Spleen (tissue), 11 donors: ENCODE results near the gene OBP2B. TPM values are rescaled to one million over a fixed set of nuclear protein-coding genes. Genes with fewer than 3 reads are reported as not detected.
A peak's percentile ranks its signal among the peaks of the same experiment; 100 is the strongest.
"Not testable (repeated sequence)": the region's sequence is repeated elsewhere in the genome, so short reads cannot be mapped to it uniquely, and the experiment has no call there.

ENCODE experiments used
- DNase-seq: peaks from one replicate; pipeline ENCODE4 v3.0.0-alpha.2; 2020
- H3K27ac ChIP-seq, 8 donors: fragments of 200-600 bp; sonication (generic) in 7 of 8; 1 replicate in 4 of 8; 2 replicates in 4 of 8; pipeline versions ENCODE4 v1.5.0 to v1.8.0; 2016 to 2021; ENCODE audit warnings: inconsistent platforms in 4 of 8, mild to moderate bottlenecking in 4 of 8, moderate library complexity in 1 of 8
- H3K27me3 ChIP-seq, 7 donors: fragments of 200-600 bp; sonication (generic) in 6 of 7; replicated peaks in 1 of 7; 1 replicate in 4 of 7; 2 replicates in 3 of 7; pipeline versions ENCODE4 v1.5.0 to v1.8.0; 2016 to 2021; ENCODE audit warnings: inconsistent platforms in 3 of 7, mild to moderate bottlenecking in 1 of 7
- H3K36me3 ChIP-seq, 6 donors: fragments of 200-600 bp; sonication (generic) in 5 of 6; 1 replicate in 4 of 6; 2 replicates in 2 of 6; pipeline versions ENCODE4 v1.5.0 to v1.8.0; 2016 to 2021; ENCODE audit warnings: inconsistent platforms in 2 of 6
- H3K4me1 ChIP-seq, 6 donors: fragments of 200-600 bp; sonication (generic) in 5 of 6; 1 replicate in 3 of 6; 2 replicates in 3 of 6; pipeline versions ENCODE4 v1.5.0 to v1.8.0; 2016 to 2021; ENCODE audit warnings: inconsistent platforms in 3 of 6
- H3K4me3 ChIP-seq, 8 donors: fragments of 200-600 bp; sonication (generic) in 7 of 8; 1 replicate in 4 of 8; 2 replicates in 4 of 8; pipeline versions ENCODE4 v1.5.0 to v1.8.0; 2016 to 2021; ENCODE audit warnings: inconsistent platforms in 4 of 8, mild to moderate bottlenecking in 4 of 8, moderate library complexity in 2 of 8
- H3K9me3 ChIP-seq, 8 donors: fragments of 200-600 bp; sonication (generic) in 7 of 8; 1 replicate in 4 of 8; 2 replicates in 4 of 8; pipeline versions ENCODE4 v1.5.0 to v1.8.0; 2016 to 2021; ENCODE audit warnings: inconsistent platforms in 4 of 8
- CTCF ChIP-seq, 11 experiments: fragments of 200-600 bp in 7 of 11; fragments of 450-650 bp in 4 of 11; sonication (generic) in 4 of 11; IDR thresholded peaks in 8 of 11; conservative IDR thresholded peaks in 3 of 11; 1 replicate in 7 of 11; 2 replicates in 4 of 11; pipeline versions ENCODE4 v1.4.0 to v1.8.0; 2016 to 2021; ENCODE audit warnings: antibody characterized with exemption in 11 of 11, inconsistent platforms in 4 of 11, mild to moderate bottlenecking in 1 of 11
- POLR2A ChIP-seq, 3 donors: fragments of 450-650 bp; IDR thresholded peaks; one replicate each; pipeline ENCODE4 v1.5.1; 2017; ENCODE audit warnings: antibody characterized with exemption in 3 of 3, mild to moderate bottlenecking in 1 of 3
- POLR2AphosphoS5 ChIP-seq, 3 donors: sonication (generic); formaldehyde crosslinking; IDR thresholded peaks; one replicate each; pipeline ENCODE4 v1.5.1; 2017; ENCODE audit warnings: antibody characterized with exemption in 3 of 3
- WGBS, 5 donors: extraction: QIAGEN DNeasy Blood & Tissue Kit in 3 of 5; methylation state at CpG; one replicate each; pipeline versions ENCODE4 v1.1.5 to v1.1.7; 2013 to 2018; 5-methylcytosine and 5-hydroxymethylcytosine counted together
- intact Hi-C: fragments of 100-400 bp; cut with DNase I; formaldehyde crosslinking; loops from one replicate; pipeline ENCODE4 v1.15.0; 2023; ENCODE audit warnings: low total_unique reads
- polyA plus RNA-seq, 3 donors: library from polyadenylated mRNA; stranded (reverse); fragments of 200-250 nt; gene quantifications; one replicate each; pipeline ENCODE4 v1.2.1, GENCODE V29; 2013
- total RNA-seq, 7 donors: library from RNA; depleted of rRNA in 3 of 7; stranded (reverse); fragments of >200 nt in 3 of 7; fragmentation: NEBNext Ultra II Directional in 4 of 7; extraction: Animal tissue kit (Norgen Biotek cat#: 25700) in 4 of 7; gene quantifications; one replicate each; pipeline versions ENCODE4 v1.1.0 to v1.2.1, GENCODE V29; 2016 to 2021
- donor health status: healthy with polysubstance abuse.
- donor health status: DM: no; HTN: no; CAD: no; lungs with moderate emphysema.
- donor health status: DM: no; HTN: no; CAD: no.
- donor health status: Bipolar disorder and iron deficiency.
- donor health status: healthy.
- donor health status: DM: no; HTN: no; CAD: no.
- donor health status: DM: yes; HTN: yes; CAD: no.

OBP2B gene
- total and polyA plus RNA-seq, 10 donors: 0.16 to 0.95 (median 0.38) TPM; not detected in 7

- H3K27me3 ChIP-seq: peaks cover 0 to 44% (median 0%) of the 10 kb centered on the region in 7 donors
- no peaks in the 10 kb centered on the region for H3K36me3 ChIP-seq
- H3K4me3 ChIP-seq: no peak overlapping the region
- no peaks in the 10 kb centered on the region for H3K9me3 ChIP-seq
- no peak for TF ChIP-seq POLR2A (IDR thresholded peaks at IDR 0.05)
- TF ChIP-seq CTCF (IDR thresholded peaks at IDR 0.05 in 8 of 11, conservative IDR thresholded peaks at IDR 0.05 in 3 of 11): no peak
- TF ChIP-seq POLR2AphosphoS5 (IDR thresholded peaks at IDR 0.05): no peak
- DNase-seq: peak; percentile 51
- intact Hi-C loops: no loop called here
- no peaks in the 10 kb centered on the region for H3K4me1 ChIP-seq
- H3K27ac ChIP-seq: no peak overlapping the region
- 56 to 69% (median 68%) methylated on average over 17 to 25 of the region's 25 CpGs for WGBS, 5 donors
Measured at GRCh38 chr9:133226219-133227171, 17.4 kb upstream of the OBP2B start.

- no peak for TF ChIP-seq POLR2AphosphoS5 (IDR thresholded peaks at IDR 0.05)
- no peak for TF ChIP-seq POLR2A (IDR thresholded peaks at IDR 0.05)
- TF ChIP-seq CTCF (IDR thresholded peaks at IDR 0.05 in 8 of 11, conservative IDR thresholded peaks at IDR 0.05 in 3 of 11): no peak
- peak; percentile 59 for DNase-seq
- Histone ChIP-seq H3K9me3 (no peaks in the 10 kb centered on the region), H3K4me1 (no peaks in the 10 kb centered on the region), H3K27ac (no peak overlapping the region), H3K4me3 (no peak overlapping the region), H3K36me3 (no peaks in the 10 kb centered on the region), H3K27me3 (peaks cover 0 to 44% (median 0%) of the 10 kb centered on the region in 7 donors)
- intact Hi-C loops: no loop called here
- 78 to 86% (median 82%) methylated on average over 25 to 38 of the region's 38 CpGs for WGBS, 5 donors
Measured at GRCh38 chr9:133225171-133226011, 16.3 kb upstream of the OBP2B start.

- no peak for DNase-seq
- WGBS, 5 donors: 84 to 90% (median 88%) methylated on average over 7 to 12 of the region's 12 CpGs
- Histone ChIP-seq H3K27ac (no peak overlapping the region), H3K36me3 (no peaks in the 10 kb centered on the region), H3K9me3 (no peaks in the 10 kb centered on the region), H3K4me3 (no peak overlapping the region), H3K27me3 (peaks cover 0 to 44% (median 0%) of the 10 kb centered on the region in 7 donors), H3K4me1 (no peaks in the 10 kb centered on the region)
- intact Hi-C loops: no loop called here
- TF ChIP-seq POLR2A (IDR thresholded peaks at IDR 0.05) (no peak), POLR2AphosphoS5 (IDR thresholded peaks at IDR 0.05) (no peak), CTCF (IDR thresholded peaks at IDR 0.05 in 8 of 11, conservative IDR thresholded peaks at IDR 0.05 in 3 of 11) (no peak)
Measured at GRCh38 chr9:133224762-133225161, 15.7 kb upstream of the OBP2B start.

- peaks cover 0 to 51% (median 0%) of the 10 kb centered on the region in 7 donors for H3K27me3 ChIP-seq
- H3K27ac ChIP-seq, intact Hi-C loops, H3K36me3 ChIP-seq, H3K4me1 ChIP-seq, H3K9me3 ChIP-seq, H3K4me3 ChIP-seq: not testable (repeated sequence)
- peak; percentile 41 for DNase-seq
- WGBS, 5 donors: 24 to 54% (median 35%) methylated on average over 12 to 13 of the region's 13 CpGs
Measured at GRCh38 chr9:133223159-133223756, 14.2 kb upstream of the OBP2B start.

DNA sequence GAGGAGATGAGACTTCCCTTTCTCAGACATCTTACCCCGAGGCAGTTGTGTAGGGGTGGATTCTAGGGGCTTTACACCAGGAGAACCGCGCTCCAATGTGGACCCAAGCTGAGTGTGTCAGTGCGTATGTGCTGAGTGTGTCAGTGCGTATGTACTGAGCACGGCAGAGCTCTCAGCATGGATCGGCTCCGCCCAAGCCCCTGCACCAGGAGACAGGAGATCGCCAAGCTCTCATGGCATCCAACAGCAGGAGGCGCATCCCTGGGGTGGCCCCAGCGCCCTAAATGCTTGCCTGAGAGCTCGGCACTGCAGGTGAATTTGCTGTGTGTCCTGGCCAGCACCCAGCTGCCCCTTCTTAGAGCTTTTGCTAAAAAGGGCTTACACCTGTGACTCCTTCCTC, 12.9 kb upstream of the OBP2B start:
- H3K27ac ChIP-seq, H3K9me3 ChIP-seq, intact Hi-C loops, H3K4me3 ChIP-seq, H3K36me3 ChIP-seq, DNase-seq, H3K4me1 ChIP-seq: not testable (repeated sequence)
- WGBS, 5 donors: 77 to 93% (median 89%) methylated on average over 5 to 12 of the region's 12 CpGs
- H3K27me3 ChIP-seq: peaks cover 0 to 53% (median 0%) of the 10 kb centered on the region in 7 donors
